GM23248 (cell line): ENCODE data around the gene SH3BP1. TPM values are rescaled to one million over a fixed set of nuclear protein-coding genes. Genes with fewer than 3 reads are reported as not detected.

Experiments used
- DNase-seq: peaks from one replicate; pipeline ENCODE4 v3.0.0-alpha.2; 2015
- H2AFZ ChIP-seq: fragments of 200-600 bp; sonication (generic); 2 replicates; pipeline ENCODE4 v1.6.1; 2016; ENCODE audit warnings: antibody characterized with exemption
- H3F3A ChIP-seq: fragments of 200-600 bp; sonication (generic); 2 replicates; pipeline ENCODE4 v1.6.1; 2016; ENCODE audit warnings: mild to moderate bottlenecking, antibody characterized with exemption, mixed run types; ENCODE audit not compliant: insufficient read depth
- H3K27ac ChIP-seq: fragments of 200-600 bp; sonication (generic); 2 replicates; pipeline ENCODE4 v1.5.1; 2016; ENCODE audit warnings: mild to moderate bottlenecking
- H3K27me3 ChIP-seq: fragments of 200-600 bp; sonication (generic); replicated peaks from 2 replicates; pipeline ENCODE4 v1.6.1; 2016; ENCODE audit warnings: mild to moderate bottlenecking; ENCODE audit not compliant: insufficient read depth
- H3K36me3 ChIP-seq: fragments of 200-600 bp; sonication (generic); 2 replicates; pipeline ENCODE4 v1.6.1; 2016; ENCODE audit warnings: low read depth, mild to moderate bottlenecking
- H3K4me1 ChIP-seq: fragments of 200-600 bp; sonication (generic); 2 replicates; pipeline ENCODE4 v1.6.1; 2016; ENCODE audit warnings: mild to moderate bottlenecking; ENCODE audit not compliant: insufficient read depth
- H3K4me2 ChIP-seq: fragments of 200-600 bp; sonication (generic); one replicate; pipeline ENCODE4 v1.6.1; 2016; ENCODE audit warnings: mild to moderate bottlenecking; ENCODE audit not compliant: unreplicated experiment
- H3K4me3 ChIP-seq: fragments of 200-600 bp; sonication (generic); 2 replicates; pipeline ENCODE4 v1.5.1; 2016; ENCODE audit warnings: mild to moderate bottlenecking
- H3K79me2 ChIP-seq: fragments of 200-600 bp; sonication (generic); 2 replicates; pipeline ENCODE4 v1.6.1; 2016; ENCODE audit warnings: mild to moderate bottlenecking; ENCODE audit not compliant: insufficient read depth
- H3K9ac ChIP-seq: fragments of 200-600 bp; sonication (generic); 2 replicates; pipeline ENCODE4 v1.6.1; 2016; ENCODE audit warnings: mild to moderate bottlenecking
- H3K9me2 ChIP-seq: fragments of 200-600 bp; sonication (generic); 2 replicates; pipeline ENCODE4 v1.6.1; 2016; ENCODE audit warnings: mixed run types, mild to moderate bottlenecking, moderate library complexity; ENCODE audit not compliant: insufficient read depth
- H3K9me3 ChIP-seq: fragments of 200-600 bp; sonication (generic); one replicate; pipeline ENCODE4 v1.6.1; 2017; ENCODE audit warnings: low read depth
- H4K20me1 ChIP-seq: fragments of 200-600 bp; sonication (generic); 2 replicates; pipeline ENCODE4 v1.6.0; 2016; ENCODE audit not compliant: insufficient read depth
- EZH2 ChIP-seq: fragments of 200-600 bp; sonication (generic); IDR thresholded peaks from 2 replicates; pipeline ENCODE4 v1.6.1; 2018; ENCODE audit warnings: antibody characterized with exemption, mild to moderate bottlenecking; ENCODE audit not compliant: insufficient read depth, poor library complexity, severe bottlenecking
- EZH2phosphoT487 ChIP-seq: fragments of 200-600 bp; sonication (generic); IDR thresholded peaks from 2 replicates; pipeline ENCODE4 v1.6.1; 2018; ENCODE audit warnings: antibody characterized with exemption, moderate library complexity, mild to moderate bottlenecking, low read depth; ENCODE audit not compliant: insufficient read depth
- WGBS, 2 experiments: methylation state at CpG; one replicate each; pipeline ENCODE4 v1.1.6; 2015 to 2017; ENCODE audit warnings: low lambda C conversion rate in 2 of 2, low coverage in 1 of 2; ENCODE audit errors: missing lambda C conversion rate in 2 of 2; 5-methylcytosine and 5-hydroxymethylcytosine counted together
- in situ Hi-C: fragments of 300-500 bp; cut with MboI; formaldehyde crosslinking; loops from 2 replicates; pipeline ENCODE4 v1.15.0; 2020
- polyA plus RNA-seq: library from polyadenylated mRNA; unstranded; fragments of >200 nt; fragmentation: Nextera tagmentation; extraction: Ambion mirVana; gene quantifications from 2 replicates; pipeline ENCODE4 v1.2.1, GENCODE V29; 2016
- total RNA-seq: library from RNA; depleted of rRNA; stranded (reverse); fragments of >200 nt; shearing (Covaris generic); gene quantifications from 2 replicates; pipeline ENCODE4 v1.2.3, GENCODE V29; 2014

The SH3BP1 gene
- total and polyA plus RNA-seq, 2 experiments from 2014 or later, result 0.81 to 9.9 TPM

- Histone ChIP-seq H3K36me3 (no peaks in the 10 kb centered on the region), H3K4me2 (no peak overlapping the region), H3K27me3 (no peaks in the 10 kb centered on the region), H3K4me3 (no peak overlapping the region), H3K9ac (no peak overlapping the region), H3K9me2 (no peaks in the 10 kb centered on the region), H3K79me2 (peaks cover 5% of the 10 kb centered on the region; the same call in 1 of the 2 replicates), H3K27ac (no peak overlapping the region), H2AFZ (no peak overlapping the region), H3K4me1 (peaks cover 22% of the 10 kb centered on the region), H3F3A (peaks cover 6% of the 10 kb centered on the region; the same call in 1 of the 2 replicates), H4K20me1 (no peaks in the 10 kb centered on the region), H3K9me3 (no peaks in the 10 kb centered on the region)
- DNase-seq, result no peak
- in situ Hi-C loops, result no loop called here
- no peak for TF ChIP-seq EZH2phosphoT487
- TF ChIP-seq EZH2, result no peak
- 64 to 68% methylated on average over 3 of the region's 3 CpGs for WGBS, 2 experiments
These were observed 2.6 kb upstream of the SH3BP1 start for GRCh38 chr22:37636949-37637273.

GRCh38 chr22:37638391-37639069 is 939 bp upstream of the SH3BP1 start:
- DNase-seq, result no peak
- Histone ChIP-seq H4K20me1 (no peaks in the 10 kb centered on the region), H3K4me1 (peaks cover 15% of the 10 kb centered on the region), H3K27me3 (no peaks in the 10 kb centered on the region), H3K79me2 (peaks cover 5% of the 10 kb centered on the region; the same call in 1 of the 2 replicates), H3K9me2 (no peaks in the 10 kb centered on the region), H3K4me3 (peak overlapping the region; percentile 73; the same call in 1 of the 2 replicates), H3K36me3 (no peaks in the 10 kb centered on the region), H3K4me2 (no peak overlapping the region), H3K9ac (no peak overlapping the region), H3F3A (peaks cover 6% of the 10 kb centered on the region; the same call in 1 of the 2 replicates), H3K9me3 (no peaks in the 10 kb centered on the region), H2AFZ (no peak overlapping the region), H3K27ac (no peak overlapping the region)
- in situ Hi-C loops, result no loop called here
- 63% methylated on average over 11 of the region's 11 CpGs for WGBS, 2 experiments
- no peak for TF ChIP-seq EZH2

- in situ Hi-C loops, result no loop called here
These were observed 512 bp downstream of the SH3BP1 start for GRCh38 chr22:37639771-37640590.

GRCh38 chr22:37640591-37641560 is 1.4 kb downstream of the SH3BP1 start:
- no peak overlapping the region for H3K27ac ChIP-seq
- no peaks in the 10 kb centered on the region for H4K20me1 ChIP-seq
- no peak for TF ChIP-seq EZH2
- no peak for TF ChIP-seq EZH2phosphoT487

More at GRCh38 chr22:37639771-37640590, 512 bp downstream of the SH3BP1 start:
- peak; percentile 32 for DNase-seq
- TF ChIP-seq EZH2 (no peak), EZH2phosphoT487 (no peak)
- Histone ChIP-seq H4K20me1 (no peaks in the 10 kb centered on the region), H3K27ac (no peak overlapping the region), H3K4me2 (peak overlapping the region; percentile 85), H3K36me3 (no peaks in the 10 kb centered on the region), H3K4me1 (peaks cover under 1% of the 10 kb centered on the region; the same call in 1 of the 2 replicates), H3K9ac (peak overlapping the region; percentile 74), H3K4me3 (peak overlapping the region; percentile 73), H3K9me2 (no peaks in the 10 kb centered on the region), H3K79me2 (peaks cover 5% of the 10 kb centered on the region; the same call in 1 of the 2 replicates), H3K9me3 (no peaks in the 10 kb centered on the region), H3K27me3 (no peaks in the 10 kb centered on the region), H3F3A (peaks cover under 1% of the 10 kb centered on the region; the same call in 1 of the 2 replicates), H2AFZ (peak overlapping the region; percentile 83)
- whole genome bisulfite sequencing, 2 experiments, result 5 to 8% methylated on average over 17 to 27 of the region's 27 CpGs

More at GRCh38 chr22:37640591-37641560, 1.4 kb downstream of the SH3BP1 start:
- Histone ChIP-seq H3K9me3 (no peaks in the 10 kb centered on the region), H3K4me2 (peak overlapping the region; percentile 85), H3K9ac (no peak overlapping the region), H3F3A (no peaks in the 10 kb centered on the region), H3K9me2 (no peaks in the 10 kb centered on the region), H3K36me3 (no peaks in the 10 kb centered on the region), H3K79me2 (peaks cover 5% of the 10 kb centered on the region; the same call in 1 of the 2 replicates), H3K4me3 (peak overlapping the region; percentile 73; the same call in 1 of the 2 replicates), H3K4me1 (no peaks in the 10 kb centered on the region), H3K27me3 (no peaks in the 10 kb centered on the region), H2AFZ (no peak overlapping the region)
- in situ Hi-C loops, result no loop called here
- 82 to 86% methylated on average over 21 to 24 of the region's 24 CpGs for WGBS, 2 experiments
- no peak for DNase-seq
